Stimulated activated CD8-positive, alpha-beta memory T cell treated with anti-CD3 and anti-CD28 coated beads, Interleukin-7, amount 100 ng/mL, for 4 hours (primary cell): ENCODE measurements around the gene SCGB1C2.

Experiments used
- DNase-seq, 2 donors: peaks; one replicate each; pipeline ENCODE4 v3.0.0-alpha.2; 2020; ENCODE audit warnings: low read depth in 2 of 2

The SCGB1C2 gene

GRCh38 chr17:172401-172800 is 35.0 kb downstream of the SCGB1C2 start:
- no peak for DNase-seq

DNA sequence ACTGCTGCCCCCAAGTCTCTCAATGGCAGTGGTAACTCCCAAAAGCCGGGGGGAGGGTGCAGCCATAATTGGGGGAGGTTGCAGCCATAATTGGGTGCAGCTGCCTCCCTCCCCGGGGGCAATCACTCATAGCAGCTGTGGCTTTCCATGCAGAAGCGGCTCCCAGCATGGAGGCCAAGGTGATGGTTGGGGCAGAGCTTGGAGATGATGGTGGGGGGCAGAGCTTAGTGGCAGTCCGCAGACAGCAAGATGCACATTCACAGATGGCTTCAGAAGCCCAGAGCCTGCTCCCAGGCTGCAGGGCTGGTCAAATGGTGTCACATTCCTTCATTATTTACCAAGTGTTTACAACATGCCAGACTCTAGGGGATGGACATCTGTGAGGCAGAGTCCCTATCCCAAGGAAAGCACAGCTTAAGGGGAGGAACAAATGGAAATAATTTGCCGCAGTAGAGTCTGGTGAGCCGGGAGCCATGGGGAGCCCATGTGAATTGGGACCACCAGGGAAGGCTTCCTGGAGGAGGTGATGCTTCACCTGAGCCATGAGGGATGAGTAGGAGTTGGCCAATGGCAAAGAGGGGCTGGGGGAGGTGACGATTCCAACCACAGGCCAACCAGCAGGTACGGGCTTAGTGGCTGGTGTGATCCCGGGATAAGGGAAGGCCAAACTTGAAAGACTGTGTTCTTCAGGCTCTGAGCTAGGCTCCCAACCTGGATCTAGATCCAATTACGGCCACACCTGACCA is 36.0 kb downstream of the SCGB1C2 start:
- DNase-seq = no peak

- DNase-seq = no peak
Observed at GRCh38 chr17:177155-177554, 39.8 kb downstream of the SCGB1C2 start.

DNA sequence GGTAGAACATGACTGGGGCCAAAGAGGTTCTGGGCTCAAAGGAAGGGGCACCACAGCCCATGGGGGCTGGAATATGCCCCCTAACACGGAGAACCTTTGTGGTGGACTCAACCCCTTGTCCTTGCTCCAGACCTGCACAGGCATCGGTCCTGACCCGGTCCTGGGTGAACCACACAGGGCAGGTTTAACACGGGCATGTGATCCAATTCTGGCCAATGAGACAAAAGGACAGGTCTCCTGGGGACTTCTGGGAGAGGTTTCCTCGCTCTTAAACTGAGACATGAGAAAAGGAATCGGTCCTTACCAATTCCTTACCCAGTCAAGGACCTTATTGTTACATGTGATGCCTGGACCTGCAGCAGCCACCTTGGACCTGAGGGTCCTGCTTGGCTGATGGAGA is 40.4 kb downstream of the SCGB1C2 start:
- DNase-seq = no peak

DNA sequence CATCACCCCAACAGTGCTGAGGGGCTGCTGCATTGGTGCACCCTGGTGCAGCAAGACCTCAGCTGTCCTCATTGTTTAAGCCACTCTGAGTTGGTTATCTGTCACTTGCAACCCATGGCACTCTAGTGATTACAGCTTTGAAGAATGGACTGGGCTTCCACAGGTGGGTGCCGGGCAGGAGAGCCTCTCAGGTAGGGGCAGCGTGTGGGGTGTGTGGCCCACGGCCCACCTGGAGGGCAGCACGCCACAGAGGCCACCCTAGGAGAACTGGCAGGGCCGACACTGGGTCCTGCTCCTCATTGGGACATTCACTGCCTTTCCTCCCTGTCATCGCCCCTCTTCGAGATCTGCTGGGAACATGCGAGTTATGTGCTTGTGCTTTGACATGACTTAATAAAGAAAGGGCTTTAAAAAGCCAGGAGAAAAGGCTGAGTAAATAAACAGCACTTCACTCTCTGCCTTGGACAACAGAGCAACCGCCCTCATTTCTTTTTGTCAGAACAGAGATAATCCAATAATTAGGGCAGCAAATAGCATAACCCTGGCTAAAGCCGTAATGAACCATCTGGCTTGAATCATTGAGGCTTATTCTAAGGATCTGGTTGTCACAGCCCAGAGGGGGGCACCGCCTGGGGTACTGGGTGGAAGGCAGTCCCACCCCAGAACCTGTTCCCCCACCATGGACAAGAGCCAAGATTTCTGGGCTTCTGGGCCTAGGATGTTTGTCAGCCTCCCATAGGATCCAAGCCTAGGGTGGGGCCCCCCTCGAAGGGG is 41.1 kb downstream of the SCGB1C2 start:
- no peak for DNase-seq

DNA sequence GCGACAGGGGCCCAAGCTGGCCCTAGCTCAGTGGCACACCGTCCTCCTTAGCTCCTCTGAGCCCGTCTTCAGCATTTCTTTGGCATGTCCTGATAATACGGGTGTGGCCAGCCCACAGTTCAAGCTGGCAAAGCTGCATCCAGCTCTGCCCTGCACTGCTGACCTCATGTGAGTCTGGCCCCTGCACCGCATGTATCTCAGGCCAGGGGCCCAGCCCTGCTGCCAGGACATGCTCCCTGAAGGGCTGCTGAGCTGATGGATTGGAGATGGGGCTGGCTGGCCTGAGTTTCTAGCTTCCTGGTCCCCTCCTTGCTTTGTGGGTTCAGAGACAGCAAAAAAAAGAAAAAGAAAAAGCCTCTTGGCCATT is 41.7 kb downstream of the SCGB1C2 start:
- no peak for DNase-seq

DNA sequence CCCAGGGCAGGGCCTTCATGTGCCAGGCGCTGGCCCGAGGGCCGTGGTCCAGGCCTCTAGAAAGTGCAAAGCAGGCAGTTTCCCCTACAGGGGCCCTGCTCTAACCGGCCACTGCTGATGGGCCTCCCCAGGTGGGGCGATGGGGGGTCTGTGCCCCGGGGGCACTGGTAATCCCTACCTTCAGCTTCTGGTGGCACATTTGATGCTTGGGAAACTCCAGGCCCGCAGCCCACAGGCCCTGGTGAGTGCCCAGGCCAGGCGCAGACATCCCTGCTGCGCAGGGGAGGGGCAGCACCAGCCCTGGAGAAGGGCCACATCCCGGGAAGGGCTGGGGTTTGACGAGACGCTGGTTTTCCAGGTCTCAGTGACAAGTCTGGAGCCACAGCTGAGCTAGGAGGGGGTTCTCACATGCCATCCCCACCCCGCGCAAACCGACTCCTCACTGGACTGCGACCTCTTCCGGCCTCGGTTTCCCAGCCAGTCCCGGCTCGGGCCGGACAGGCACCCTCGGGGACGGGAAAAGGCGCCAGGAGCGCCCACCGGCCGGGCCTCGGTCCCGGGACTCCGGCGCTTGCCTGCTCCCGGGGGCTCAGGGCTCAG is 42.5 kb downstream of the SCGB1C2 start:
- DNase-seq = no peak

GRCh38 chr17:180381-181244 is 43.2 kb downstream of the SCGB1C2 start:
- DNase-seq = no peak

DNA sequence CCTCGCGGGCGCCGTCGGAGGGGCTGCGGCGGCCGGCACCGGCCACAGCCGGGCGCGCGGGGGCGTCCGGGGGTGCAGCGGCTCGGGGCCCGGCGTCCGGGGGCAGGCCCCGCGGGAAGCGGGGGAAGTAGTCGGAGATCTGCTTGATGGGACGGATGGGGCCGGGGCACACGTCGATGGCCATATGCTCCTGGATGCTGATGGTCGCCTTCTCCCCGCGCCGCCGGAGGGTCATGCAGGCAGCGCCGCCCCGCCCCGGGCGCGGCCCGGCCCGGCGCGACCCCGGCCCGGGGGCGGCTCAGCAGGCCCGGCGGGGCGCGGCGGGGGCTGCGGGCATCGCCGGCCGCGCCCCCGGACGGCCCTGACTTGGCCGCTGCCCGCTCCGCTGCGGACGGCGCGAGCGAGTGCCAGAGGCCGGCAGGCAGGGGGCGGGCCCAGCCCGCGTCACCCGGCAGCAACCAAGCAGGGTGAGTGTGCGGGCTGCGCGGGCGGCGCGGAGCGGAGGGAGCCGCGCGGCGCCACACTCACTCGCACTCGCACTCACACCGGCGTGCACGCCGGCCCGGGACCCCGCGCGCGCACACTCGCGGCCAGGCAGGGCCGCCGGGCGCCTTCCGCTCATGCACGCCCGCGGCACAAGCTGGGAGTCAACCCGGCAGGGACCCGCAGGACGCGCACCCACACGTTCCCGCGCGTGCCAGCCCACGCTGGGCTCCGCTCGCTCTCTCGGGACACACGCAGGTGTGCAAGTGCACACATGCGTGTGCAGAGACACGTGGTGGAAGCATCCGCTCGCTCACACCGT is 44.1 kb downstream of the SCGB1C2 start, which contains the start of gene DOC2B:
Gene DOC2B (minus strand): TSS at position 406 of the 805 bp plus-strand sequence. CDS start 171 bp downstream, at position 235.
- no peak for DNase-seq

DNA sequence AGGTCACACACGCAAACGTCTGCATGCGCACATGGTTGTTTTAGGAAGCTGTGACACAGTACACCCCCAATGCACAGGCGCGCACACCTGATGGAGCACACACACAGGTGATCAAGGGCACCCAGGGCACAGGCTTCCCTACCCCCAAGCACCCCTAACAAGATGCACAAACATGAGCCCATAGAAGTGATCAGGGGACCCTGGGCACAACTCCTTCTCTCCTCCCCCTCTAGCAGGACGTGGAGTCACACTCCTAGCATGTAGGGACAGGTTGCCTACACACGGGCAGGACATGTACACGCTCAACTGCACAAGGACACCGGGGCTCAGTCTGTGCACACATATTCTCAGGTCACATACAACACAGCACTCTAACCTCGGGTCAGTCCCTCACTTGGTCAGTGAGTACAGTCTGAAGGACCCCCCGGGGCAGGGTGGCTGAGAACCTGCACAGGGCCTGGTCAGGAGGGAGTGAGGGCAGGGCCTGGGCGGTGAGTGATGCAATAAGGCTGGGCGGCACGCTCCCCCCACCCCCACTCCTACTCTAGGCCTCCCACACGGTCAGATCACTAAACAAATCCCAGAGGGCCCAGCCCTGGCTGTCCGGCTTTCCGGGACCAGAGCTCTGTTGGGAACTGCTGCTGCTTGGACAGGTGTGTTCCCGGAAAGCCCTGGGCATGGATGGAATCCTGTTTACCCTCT is 44.8 kb downstream of the SCGB1C2 start:
- no peak for DNase-seq

- no peak for DNase-seq
Observed at GRCh38 chr17:183021-183420, 45.7 kb downstream of the SCGB1C2 start.

- DNase-seq = no peak
Observed at GRCh38 chr17:185445-186138, 48.2 kb downstream of the SCGB1C2 start.

- no peak for DNase-seq
Observed at GRCh38 chr17:187130-187529, 49.8 kb downstream of the SCGB1C2 start.
